GM21529 (cell line): Measurements from ENCODE around the gene ACADVL.
"Not testable (repeated sequence)": the region's sequence is repeated elsewhere in the genome, so short reads cannot be mapped to it uniquely, and the experiment has no call there.

Experiments used
- ATAC-seq: cut with Tn5 transposase; IDR thresholded peaks from one replicate; pipeline ENCODE4 v1.9.1; 2021; ENCODE audit not compliant: unreplicated experiment

ACADVL gene

GRCh38 chr17:7219812-7220592 lies at the start of gene ACADVL, which contains the start of gene DLG4:
Gene ACADVL (plus strand): TSS chr17:7219938. CDS start chr17:7219985, 47 bp downstream.
Gene DLG4 (minus strand): TSS chr17:7219836.
- ATAC-seq = peak; percentile 49

GRCh38 chr17:7172522-7173191 lies 47.1 kb upstream of the ACADVL start:
- ATAC-seq = not testable (repeated sequence)

- no peak for ATAC-seq
Measured at GRCh38 chr17:7173687-7174602, 45.8 kb upstream of the ACADVL start.

GRCh38 chr17:7174603-7175326 lies 45.0 kb upstream of the ACADVL start:
- ATAC-seq = no peak

GRCh38 chr17:7175330-7175733 lies 44.4 kb upstream of the ACADVL start:
- ATAC-seq = no peak

GRCh38 chr17:7176107-7176840 lies 43.5 kb upstream of the ACADVL start:
- ATAC-seq = no peak

- no peak for ATAC-seq
Measured at GRCh38 chr17:7176841-7177190, 42.9 kb upstream of the ACADVL start.

- ATAC-seq = no peak
Measured at GRCh38 chr17:7177191-7177953, 42.4 kb upstream of the ACADVL start.

- ATAC-seq = no peak
Measured at GRCh38 chr17:7177954-7178477, 41.7 kb upstream of the ACADVL start.

GRCh38 chr17:7178973-7179316 lies 40.8 kb upstream of the ACADVL start:
- ATAC-seq = no peak

- no peak for ATAC-seq
Measured at GRCh38 chr17:7179317-7180254, 40.2 kb upstream of the ACADVL start, which contains the start of gene ASGR1. Gene ASGR1 (minus strand): TSS chr17:7179370. CDS start chr17:7178563, 807 bp downstream.

- ATAC-seq = not testable (repeated sequence)
Measured at GRCh38 chr17:7182101-7182500, 37.6 kb upstream of the ACADVL start.

- no peak for ATAC-seq
Measured at GRCh38 chr17:7183433-7184090, 36.2 kb upstream of the ACADVL start.

GRCh38 chr17:7184091-7184488 lies 35.6 kb upstream of the ACADVL start:
- no peak for ATAC-seq

GRCh38 chr17:7184647-7185046 lies 35.1 kb upstream of the ACADVL start:
- no peak for ATAC-seq

GRCh38 chr17:7186241-7186640 lies 33.5 kb upstream of the ACADVL start:
- ATAC-seq = no peak

GRCh38 chr17:7190276-7190917 lies 29.3 kb upstream of the ACADVL start:
- ATAC-seq = no peak
